GM12878 (cell line): Measurements from ENCODE around the gene HSPA1A. TPM values are rescaled to one million over a fixed set of nuclear protein-coding genes. Genes with fewer than 3 reads are reported as not detected.
"Not testable (repeated sequence)": the region's sequence is repeated elsewhere in the genome, so short reads cannot be mapped to it uniquely, and the experiment has no call there.

ENCODE experiments used
- ATAC-seq: fragments of 200-7000 bp; cut with Tn5 transposase; 3 replicates; pipeline ENCODE4 v1.9.1; 2020; ENCODE audit warnings: mild to moderate bottlenecking, moderate library complexity
- BruUV-seq: library from RNA; stranded (reverse); fragments of 400-500 nt; replicated peaks from 2 replicates; lab custom pipeline; 2021; lab: Mats Ljungman, UMichigan
- CTCF ChIA-PET: fragments of 300-600 bp; sonication (Branson Sonifier 250); formaldehyde crosslinking; extraction: SDS; loops from one replicate; lab custom pipeline; 2021; ENCODE audit warnings: inconsistent platforms; lab: Yijun Ruan, JAX
- POLR2A ChIA-PET: fragments of 350-600 bp; formaldehyde crosslinking; extraction: SDS; loops from one replicate; lab custom pipeline; 2021; ENCODE audit warnings: inconsistent platforms; lab: Charles Lee
- RAD21 ChIA-PET: fragments of 300-600 bp; sonication (Branson Sonifier 250); formaldehyde crosslinking; loops from one replicate; lab custom pipeline; 2023; ENCODE audit warnings: antibody characterized with exemption; ENCODE audit not compliant: unreplicated experiment; lab: Charles Lee
- SMC1A ChIA-PET: fragments of 300-600 bp; sonication (Branson Sonifier 250); formaldehyde crosslinking; loops from one replicate; lab custom pipeline; 2023; ENCODE audit not compliant: unreplicated experiment, uncharacterized antibody; lab: Charles Lee
- DNase-seq: peaks from one replicate; pipeline ENCODE4 v3.0.0-alpha.2; 2011; ENCODE audit warnings: low read depth, low spot score
- FAIRE-seq: peaks from 3 replicates; lab custom pipeline; 2011; peaks lifted over from hg19 to GRCh38; lab: Jason Lieb, UNC
- H2AFZ ChIP-seq: 2 replicates; pipeline ENCODE4 v1.6.0; 2011; ENCODE audit warnings: low read depth, low read length, control low read depth; ENCODE audit not compliant: control insufficient read depth
- H3K27ac ChIP-seq: 2 replicates; pipeline ENCODE4 v1.5.1; 2011; ENCODE audit warnings: control low read depth; ENCODE audit not compliant: control insufficient read depth, insufficient read depth
- H3K27me3 ChIP-seq, 2 experiments: replicated peaks in 1 of 2; 2 replicates each; pipeline versions ENCODE4 v1.6.0 to v1.6.1; 2011; ENCODE audit warnings: low read length in 1 of 2; ENCODE audit not compliant: control insufficient read depth in 2 of 2, insufficient read depth in 2 of 2
- H3K36me3 ChIP-seq, 2 experiments: 2 replicates each; pipeline ENCODE4 v1.5.1; 2011; ENCODE audit warnings: low read length in 1 of 2; ENCODE audit not compliant: control insufficient read depth in 2 of 2, insufficient read depth in 2 of 2
- H3K4me1 ChIP-seq: 2 replicates; pipeline ENCODE4 v1.6.1; 2011; ENCODE audit warnings: mild to moderate bottlenecking, low read length, moderate library complexity, mixed read lengths; ENCODE audit not compliant: control insufficient read depth, insufficient read depth
- H3K4me2 ChIP-seq: 2 replicates; pipeline ENCODE4 v1.6.0; 2011; ENCODE audit warnings: control low read depth; ENCODE audit not compliant: control insufficient read depth, insufficient read depth
- H3K4me3 ChIP-seq: fragments of 200-600 bp; sonication (generic); 2 replicates; pipeline ENCODE4 v1.5.1; 2016
- H3K79me2 ChIP-seq: 2 replicates; pipeline ENCODE4 v1.6.0; 2011; ENCODE audit warnings: low read length; ENCODE audit not compliant: control insufficient read depth, insufficient read depth
- H3K9ac ChIP-seq: 2 replicates; pipeline ENCODE4 v1.8.0; 2011; ENCODE audit warnings: low read length, control low read depth, mixed read lengths; ENCODE audit not compliant: control insufficient read depth, insufficient read depth
- H3K9me3 ChIP-seq: replicated peaks from 3 replicates; pipeline ENCODE4 v1.5.1; 2011; ENCODE audit warnings: mild to moderate bottlenecking, low read length; ENCODE audit not compliant: control insufficient read depth, insufficient read depth
- H4K20me1 ChIP-seq: 2 replicates; pipeline ENCODE4 v1.6.0; 2011; ENCODE audit not compliant: control insufficient read depth, insufficient read depth
- CHD1 ChIP-seq: IDR thresholded peaks from 2 replicates; pipeline ENCODE4 v1.6.1; 2012; ENCODE audit warnings: low read depth, low read length, improper control_type of control experiment
- CHD2 ChIP-seq: IDR thresholded peaks from 2 replicates; pipeline ENCODE4 v1.6.1; 2011; ENCODE audit warnings: low read depth, low read length, improper control_type of control experiment, borderline replicate concordance
- EZH2 ChIP-seq: IDR thresholded peaks from 2 replicates; pipeline ENCODE4 v1.6.1; 2012; ENCODE audit warnings: low read depth, mild to moderate bottlenecking, control low read depth, inconsistent platforms, low read length, borderline replicate concordance; ENCODE audit not compliant: control insufficient read depth
- HCFC1 ChIP-seq: fragments of 150-350 bp; IDR thresholded peaks from 2 replicates; pipeline ENCODE4 v1.6.1; 2014; ENCODE audit warnings: low read length
- SIN3A ChIP-seq: IDR thresholded peaks from 2 replicates; pipeline ENCODE4 v1.6.1; 2012; ENCODE audit warnings: low read depth, low read length, improper control_type of control experiment
- ZBED1 ChIP-seq: IDR thresholded peaks from 2 replicates; pipeline ENCODE4 v1.6.1; 2016; ENCODE audit warnings: borderline replicate concordance
- ZNF622 ChIP-seq: fragments of 450-650 bp; IDR thresholded peaks from 2 replicates; pipeline ENCODE4 v1.6.1; 2017; ENCODE audit warnings: mild to moderate bottlenecking, inconsistent platforms
- WGBS: methylation state at CpG from one replicate; pipeline ENCODE4 v1.1.6; 2016; ENCODE audit warnings: low lambda C conversion rate; ENCODE audit not compliant: insufficient replicate concordance, insufficient coverage; ENCODE audit errors: missing lambda C conversion rate; 5-methylcytosine and 5-hydroxymethylcytosine counted together
- in situ Hi-C: fragments of 300-500 bp; cut with MboI; formaldehyde crosslinking; loops from 9 replicates; pipeline ENCODE4 v1.14.3; 2018; ENCODE audit warnings: mixed read lengths
- intact Hi-C: fragments of 100-400 bp; cut with micrococcal nuclease; formaldehyde crosslinking; loops from one replicate; pipeline ENCODE4 v1.14.2; 2022; ENCODE audit not compliant: unreplicated experiment
- polyA plus RNA-seq, 11 experiments: library from polyadenylated mRNA; depleted of rRNA in 4 of 11; unstranded in 6 of 11; stranded (reverse) in 5 of 11; fragments of >200 nt; fragmentation: Nextera tagmentation in 4 of 11; fragmentation: Illumina TruSeq in 1 of 11; extraction: Ambion mirVana in 4 of 11; extraction: Trizol in 1 of 11; gene quantifications; 1 replicate in 1 of 11; 2 replicates in 10 of 11; pipeline versions ENCODE4 v1.2.1 to v1.2.3, GENCODE V29; 2011 to 2016; ENCODE audit warnings: inconsistent platforms in 2 of 11, missing spikeins in 2 of 11, low read depth in 1 of 11
- total RNA-seq, 4 experiments: library from RNA; depleted of rRNA in 3 of 4; stranded (reverse); fragments of >200 nt in 3 of 4; fragmentation: Illumina TruSeq in 1 of 4; extraction: Trizol in 1 of 4; gene quantifications; 2 replicates each; pipeline versions ENCODE4 v1.2.1 to v1.2.3, GENCODE V29; 2013 to 2021
- TF ChIP-seq, protein P1 (sequence below): fragments of 450-650 bp; IDR thresholded peaks from 2 replicates; pipeline ENCODE4 v1.6.1; 2017; ENCODE audit warnings: borderline replicate concordance
- TF ChIP-seq, protein P2 (sequence below): IDR thresholded peaks from 2 replicates; pipeline ENCODE4 v1.6.1; 2012; ENCODE audit warnings: low read depth, low read length, improper control_type of control experiment
- TF ChIP-seq, protein P3 (sequence below): fragments of 450-650 bp; formaldehyde crosslinking; IDR thresholded peaks from 2 replicates; pipeline ENCODE4 v1.5.0; 2022; ENCODE audit warnings: mild to moderate bottlenecking, missing genetic modification characterization

Gene HSPA1A
- total and polyA plus RNA-seq, 10 of the 15 experiments (the other 5 are each of a cell fraction or from before 2014, with no cell fraction given), result 0.29 to 51.8 (median 17.5) TPM

DNA sequence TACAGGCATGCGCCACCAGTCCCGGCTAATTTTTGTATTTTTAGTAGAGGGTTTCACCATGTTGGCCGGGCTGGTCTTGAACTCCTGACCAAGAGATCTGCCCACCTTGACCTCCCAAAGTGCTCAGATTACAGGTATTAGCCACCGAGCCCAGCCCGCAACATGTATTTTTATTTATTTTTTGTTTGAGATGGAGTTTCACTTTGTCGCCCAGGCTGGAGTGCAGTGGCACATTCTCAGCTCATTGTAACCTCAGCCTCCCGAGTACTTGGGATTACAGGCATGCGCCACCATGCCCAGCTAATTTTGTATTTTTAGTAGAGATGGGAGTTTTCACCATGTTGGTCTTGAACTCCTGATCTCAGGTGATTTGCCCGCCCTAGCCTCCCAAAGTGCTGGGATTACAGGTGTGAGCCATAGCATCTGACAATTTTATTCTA lies 22.8 kb downstream of the HSPA1A start:
- DNase-seq, ATAC-seq, H3K27me3 ChIP-seq, H2AFZ ChIP-seq, FAIRE-seq, BruUV-seq, intact Hi-C loops, H3K27ac ChIP-seq, H3K9me3 ChIP-seq, H4K20me1 ChIP-seq: not testable (repeated sequence)
- 0 out of 2 replicates have a peak, but pooled peaks have one; percentile 12 for TF ChIP-seq ZBED1
- POLR2A ChIA-PET, result interaction anchor here (0.7 to 10.9 kb wide), 3 partner anchors 26 to 101 kb away, joined by 3 to 122 read pairs (median 3); partner anchors contain the start of genes CLIC1 and MSH5
- Histone ChIP-seq H3K36me3 (peaks cover 10 to 24% of the 10 kb centered on the region in 2 experiments), H3K4me2 (peak overlapping the region; percentile 30), H3K79me2 (peaks cover 52% of the 10 kb centered on the region), H3K9ac (peak overlapping the region; percentile 90; the same call in 1 of the 2 replicates), H3K4me3 (peak overlapping the region; percentile 82), H3K4me1 (peaks cover 15% of the 10 kb centered on the region)
- SMC1A ChIA-PET, result interaction anchor here (0.6 to 2.3 kb wide), 9 partner anchors 14 to 430 kb away, joined by 3 to 13 read pairs (median 4); partner anchors contain the start of gene NEU1
- CTCF ChIA-PET, result interaction anchor here (0.7 to 3.3 kb wide), 5 partner anchors 13 to 109 kb away, joined by 3 to 22 read pairs (median 4); partner anchors contain the start of gene DDAH2
- in situ Hi-C loops, result loop anchor here (10.0 kb wide), 1 partner anchor 293 kb away; the partner anchor contains the start of genes ATP6V1G2, DDX39B and NFKBIL1
- RAD21 ChIA-PET, result interaction anchor here (0.8 to 2.2 kb wide), 4 partner anchors 8 to 185 kb away, joined by 3 to 10 read pairs (median 6); partner anchors contain the start of gene NEU1
- 7% methylated on average over 9 of the region's 9 CpGs for WGBS

DNA sequence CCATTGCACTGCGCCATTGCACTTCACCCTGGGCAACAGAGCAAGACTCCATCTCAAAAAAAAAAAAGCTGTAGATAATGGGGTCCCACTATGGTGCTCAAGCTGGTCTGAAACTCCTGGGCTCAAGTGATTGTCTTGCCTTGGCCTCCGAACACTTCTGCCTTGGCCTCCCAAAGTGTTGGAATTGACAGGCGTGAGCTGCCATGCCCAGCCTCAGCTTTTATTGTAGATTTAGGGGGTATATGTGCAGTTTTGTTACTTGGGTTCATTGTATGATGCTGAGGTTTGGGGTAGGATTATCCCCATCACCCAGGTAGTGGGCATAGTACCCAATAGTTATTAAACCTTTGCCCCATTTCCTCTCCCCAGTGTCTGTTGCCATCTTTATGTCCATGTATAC lies 23.6 kb downstream of the HSPA1A start:
- Histone ChIP-seq H3K9ac (no peak overlapping the region), H3K4me3 (peak overlapping the region; percentile 82; the same call in 1 of the 2 replicates), H3K4me1 (peaks cover 13% of the 10 kb centered on the region), H3K4me2 (peak overlapping the region; percentile 56), H3K27ac (no peak overlapping the region), H3K27me3 (no peaks in the 10 kb centered on the region), H3K79me2 (peaks cover 52% of the 10 kb centered on the region), H2AFZ (no peak overlapping the region), H3K9me3 (no peaks in the 10 kb centered on the region), H3K36me3 (peaks cover 10 to 24% of the 10 kb centered on the region in 2 experiments), H4K20me1 (peaks cover 9% of the 10 kb centered on the region)
- RAD21 ChIA-PET, result interaction anchor here (0.9 to 1.7 kb wide), 3 partner anchors 8 to 84 kb away, joined by 4 to 7 read pairs (median 4); partner anchors contain the start of gene NEU1
- FAIRE-seq (no peak), ATAC-seq (no peak), DNase-seq (no peak)
- no TSS peak for BruUV-seq
- intact Hi-C loops (no loop called here), in situ Hi-C loops (loop anchor here (10.0 kb wide), 1 partner anchor 294 kb away; the partner anchor contains the start of genes ATP6V1G2, DDX39B and NFKBIL1)
- WGBS, result 96% methylated on average over 3 of the region's 3 CpGs
- SMC1A ChIA-PET, result interaction anchor here (0.7 to 2.3 kb wide), 7 partner anchors 14 to 113 kb away, joined by 3 to 13 read pairs (median 4); partner anchors contain the start of gene NEU1
- CTCF ChIA-PET, result interaction anchor here (0.8 to 1.5 kb wide), 4 partner anchors 14 to 87 kb away, joined by 3 to 5 read pairs (median 4); no protein-coding TSS in a partner anchor
- POLR2A ChIA-PET, result interaction anchor here (0.6 to 10.9 kb wide), 5 partner anchors 8 to 102 kb away, joined by 3 to 122 read pairs (median 5); partner anchors contain the start of genes CLIC1 and MSH5
- TF ChIP-seq CHD1 (no peak), SIN3A (no peak), HCFC1 (no peak), CHD2 (no peak), EZH2 (no peak), ZNF622 (no peak)
- TF ChIP-seq, protein P1, sequence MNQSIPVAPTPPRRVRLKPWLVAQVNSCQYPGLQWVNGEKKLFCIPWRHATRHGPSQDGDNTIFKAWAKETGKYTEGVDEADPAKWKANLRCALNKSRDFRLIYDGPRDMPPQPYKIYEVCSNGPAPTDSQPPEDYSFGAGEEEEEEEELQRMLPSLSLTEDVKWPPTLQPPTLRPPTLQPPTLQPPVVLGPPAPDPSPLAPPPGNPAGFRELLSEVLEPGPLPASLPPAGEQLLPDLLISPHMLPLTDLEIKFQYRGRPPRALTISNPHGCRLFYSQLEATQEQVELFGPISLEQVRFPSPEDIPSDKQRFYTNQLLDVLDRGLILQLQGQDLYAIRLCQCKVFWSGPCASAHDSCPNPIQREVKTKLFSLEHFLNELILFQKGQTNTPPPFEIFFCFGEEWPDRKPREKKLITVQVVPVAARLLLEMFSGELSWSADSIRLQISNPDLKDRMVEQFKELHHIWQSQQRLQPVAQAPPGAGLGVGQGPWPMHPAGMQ, result no peak
- TF ChIP-seq, protein P2, sequence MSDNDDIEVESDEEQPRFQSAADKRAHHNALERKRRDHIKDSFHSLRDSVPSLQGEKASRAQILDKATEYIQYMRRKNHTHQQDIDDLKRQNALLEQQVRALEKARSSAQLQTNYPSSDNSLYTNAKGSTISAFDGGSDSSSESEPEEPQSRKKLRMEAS, result no peak
- TF ChIP-seq, protein P3, sequence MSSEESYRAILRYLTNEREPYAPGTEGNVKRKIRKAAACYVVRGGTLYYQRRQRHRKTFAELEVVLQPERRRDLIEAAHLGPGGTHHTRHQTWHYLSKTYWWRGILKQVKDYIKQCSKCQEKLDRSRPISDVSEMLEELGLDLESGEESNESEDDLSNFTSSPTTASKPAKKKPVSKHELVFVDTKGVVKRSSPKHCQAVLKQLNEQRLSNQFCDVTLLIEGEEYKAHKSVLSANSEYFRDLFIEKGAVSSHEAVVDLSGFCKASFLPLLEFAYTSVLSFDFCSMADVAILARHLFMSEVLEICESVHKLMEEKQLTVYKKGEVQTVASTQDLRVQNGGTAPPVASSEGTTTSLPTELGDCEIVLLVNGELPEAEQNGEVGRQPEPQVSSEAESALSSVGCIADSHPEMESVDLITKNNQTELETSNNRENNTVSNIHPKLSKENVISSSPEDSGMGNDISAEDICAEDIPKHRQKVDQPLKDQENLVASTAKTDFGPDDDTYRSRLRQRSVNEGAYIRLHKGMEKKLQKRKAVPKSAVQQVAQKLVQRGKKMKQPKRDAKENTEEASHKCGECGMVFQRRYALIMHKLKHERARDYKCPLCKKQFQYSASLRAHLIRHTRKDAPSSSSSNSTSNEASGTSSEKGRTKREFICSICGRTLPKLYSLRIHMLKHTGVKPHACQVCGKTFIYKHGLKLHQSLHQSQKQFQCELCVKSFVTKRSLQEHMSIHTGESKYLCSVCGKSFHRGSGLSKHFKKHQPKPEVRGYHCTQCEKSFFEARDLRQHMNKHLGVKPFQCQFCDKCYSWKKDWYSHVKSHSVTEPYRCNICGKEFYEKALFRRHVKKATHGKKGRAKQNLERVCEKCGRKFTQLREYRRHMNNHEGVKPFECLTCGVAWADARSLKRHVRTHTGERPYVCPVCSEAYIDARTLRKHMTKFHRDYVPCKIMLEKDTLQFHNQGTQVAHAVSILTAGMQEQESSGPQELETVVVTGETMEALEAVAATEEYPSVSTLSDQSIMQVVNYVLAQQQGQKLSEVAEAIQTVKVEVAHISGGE, result no peak
